Measurements from ENCODE around the gene CHRNA4.
A peak's percentile ranks its signal among the peaks of the same experiment; 100 is the strongest.

Gene CHRNA4

DNA sequence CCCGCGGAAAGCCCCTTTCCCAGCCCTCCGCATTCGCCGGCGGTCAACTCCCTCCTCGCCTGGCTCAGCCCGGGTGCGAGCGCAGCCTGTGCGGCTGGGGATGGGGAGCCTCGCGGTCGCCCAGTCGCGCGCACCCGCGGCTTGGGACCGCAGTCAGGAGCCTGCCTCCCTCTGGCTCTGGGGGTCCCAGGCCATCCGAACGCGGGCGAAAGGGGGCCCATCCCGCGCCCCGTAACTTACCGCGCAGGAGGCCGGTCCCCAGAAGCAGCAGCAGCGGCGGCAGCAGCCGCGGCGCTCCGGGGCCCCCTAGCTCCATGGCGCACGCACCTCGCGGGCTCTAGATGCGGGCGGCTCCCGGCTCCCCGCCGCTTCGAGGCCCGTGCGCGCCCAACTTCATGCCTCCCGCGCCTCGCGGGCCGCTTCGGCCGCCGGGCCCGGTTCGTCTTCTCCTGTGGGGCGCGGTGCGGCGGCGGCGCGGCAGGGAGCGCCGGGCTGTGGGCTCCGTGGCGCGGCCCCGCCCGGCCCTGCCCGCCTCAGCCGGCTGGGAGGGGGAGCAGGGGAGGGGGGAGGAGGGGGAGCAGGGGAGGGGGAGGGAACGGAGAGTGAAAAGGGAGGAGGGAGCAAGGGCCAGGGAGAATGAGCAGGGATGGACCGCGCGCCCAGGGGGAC lies at the start of gene CHRNA4:
Gene CHRNA4 (minus strand): TSS at position 500 of the 669 bp plus-strand sequence. CDS start 184 bp downstream, at position 316.
- Mint-ChIP-seq H3K4me3 (no peak within 1 kb of the TSS), H3K9me3 (no peaks in the 10 kb centered on the region), H3K36me3 (no peaks in the 10 kb centered on the region), H3K27ac (no peak within 1 kb of the TSS), H3K4me1 (peaks cover 7% of the 10 kb centered on the region), H3K27me3 (peaks cover 84% of the 10 kb centered on the region)
- ATAC-seq = no peak

DNA sequence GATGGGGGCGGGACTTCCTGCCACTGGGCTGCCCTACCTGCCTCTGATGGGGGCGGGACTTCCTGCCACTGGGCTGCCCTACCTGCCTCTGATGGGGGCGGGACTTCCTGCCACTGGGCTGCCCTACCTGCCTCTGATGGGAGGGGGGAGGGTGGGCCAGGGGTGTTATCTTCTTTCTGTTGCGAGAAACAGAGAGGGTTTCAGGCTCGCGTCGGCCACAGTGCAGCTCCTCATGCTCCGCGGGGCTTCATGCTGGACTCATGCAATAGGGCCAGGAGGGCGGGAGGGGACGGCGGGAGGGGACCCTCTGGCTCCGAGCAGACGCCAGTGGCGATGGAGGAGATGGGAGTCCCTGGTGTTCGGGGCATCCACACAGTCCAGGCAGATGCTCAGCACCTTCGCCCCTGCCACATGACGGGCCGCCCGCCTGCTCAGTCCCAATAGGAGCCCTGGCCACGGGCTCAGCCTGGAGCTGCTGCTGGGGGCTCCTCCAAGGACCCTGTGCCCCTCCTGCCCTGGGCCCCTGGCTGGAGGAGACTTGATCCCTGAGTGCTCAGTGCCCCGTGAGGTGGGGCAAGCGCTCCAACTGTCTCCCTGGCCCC lies 48.8 kb upstream of the CHRNA4 start:
- Mint-ChIP-seq H3K27ac (no peak overlapping the region), H3K27me3 (peaks cover 24% of the 10 kb centered on the region), H3K4me3 (no peak overlapping the region), H3K36me3 (no peaks in the 10 kb centered on the region), H3K9me3 (peaks cover 4% of the 10 kb centered on the region), H3K4me1 (no peaks in the 10 kb centered on the region)
- ATAC-seq = no peak

GRCh38 chr20:63409066-63409833 lies 48.1 kb upstream of the CHRNA4 start:
- Mint-ChIP-seq H3K4me3 (no peak overlapping the region), H3K9me3 (peaks cover 4% of the 10 kb centered on the region), H3K27me3 (peaks cover 24% of the 10 kb centered on the region), H3K4me1 (peaks cover under 1% of the 10 kb centered on the region), H3K27ac (no peak overlapping the region), H3K36me3 (no peaks in the 10 kb centered on the region)
- ATAC-seq = no peak

DNA sequence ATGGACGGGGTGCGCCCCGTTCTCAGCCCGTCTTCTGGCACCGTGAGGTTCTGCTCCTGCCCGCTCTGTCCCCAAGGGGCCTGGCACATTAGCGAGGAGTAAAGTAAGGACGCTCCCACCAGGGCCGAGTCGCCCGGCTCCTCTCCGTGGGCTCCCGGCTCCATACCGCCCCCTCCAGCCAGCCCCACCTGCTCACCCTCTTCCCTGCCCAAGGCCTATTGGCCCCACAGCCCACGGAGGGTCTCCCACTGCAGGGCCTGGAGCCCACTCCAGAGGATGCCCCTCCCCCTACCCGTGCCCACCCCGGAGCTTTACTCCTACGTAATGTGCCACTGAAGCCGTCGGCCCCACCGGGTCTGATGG lies 47.5 kb upstream of the CHRNA4 start:
- H3K9me3 Mint-ChIP-seq = peaks cover 4% of the 10 kb centered on the region
- peaks cover 24% of the 10 kb centered on the region for H3K27me3 Mint-ChIP-seq
- H3K4me3 Mint-ChIP-seq = no peak overlapping the region
- ATAC-seq = no peak
- peaks cover 6% of the 10 kb centered on the region for H3K4me1 Mint-ChIP-seq
- H3K27ac Mint-ChIP-seq = no peak overlapping the region
- no peaks in the 10 kb centered on the region for H3K36me3 Mint-ChIP-seq

GRCh38 chr20:63407928-63408683 lies 47.0 kb upstream of the CHRNA4 start:
- H3K36me3 Mint-ChIP-seq = no peaks in the 10 kb centered on the region
- H3K9me3 Mint-ChIP-seq = peaks cover 4% of the 10 kb centered on the region
- H3K4me3 Mint-ChIP-seq = no peak overlapping the region
- peaks cover 24% of the 10 kb centered on the region for H3K27me3 Mint-ChIP-seq
- H3K27ac Mint-ChIP-seq = no peak overlapping the region
- H3K4me1 Mint-ChIP-seq = peaks cover 6% of the 10 kb centered on the region
- ATAC-seq = peak; percentile 11

GRCh38 chr20:63406617-63407245 lies 45.6 kb upstream of the CHRNA4 start:
- H3K36me3 Mint-ChIP-seq = no peaks in the 10 kb centered on the region
- H3K27me3 Mint-ChIP-seq = peaks cover 11% of the 10 kb centered on the region
- peak; percentile 3 for ATAC-seq
- H3K9me3 Mint-ChIP-seq = peaks cover 4% of the 10 kb centered on the region
- H3K4me1 Mint-ChIP-seq = peaks cover 6% of the 10 kb centered on the region
- no peak overlapping the region for H3K4me3 Mint-ChIP-seq
- no peak overlapping the region for H3K27ac Mint-ChIP-seq

GRCh38 chr20:63406011-63406410 lies 44.9 kb upstream of the CHRNA4 start:
- H3K27ac Mint-ChIP-seq = no peak overlapping the region

DNA sequence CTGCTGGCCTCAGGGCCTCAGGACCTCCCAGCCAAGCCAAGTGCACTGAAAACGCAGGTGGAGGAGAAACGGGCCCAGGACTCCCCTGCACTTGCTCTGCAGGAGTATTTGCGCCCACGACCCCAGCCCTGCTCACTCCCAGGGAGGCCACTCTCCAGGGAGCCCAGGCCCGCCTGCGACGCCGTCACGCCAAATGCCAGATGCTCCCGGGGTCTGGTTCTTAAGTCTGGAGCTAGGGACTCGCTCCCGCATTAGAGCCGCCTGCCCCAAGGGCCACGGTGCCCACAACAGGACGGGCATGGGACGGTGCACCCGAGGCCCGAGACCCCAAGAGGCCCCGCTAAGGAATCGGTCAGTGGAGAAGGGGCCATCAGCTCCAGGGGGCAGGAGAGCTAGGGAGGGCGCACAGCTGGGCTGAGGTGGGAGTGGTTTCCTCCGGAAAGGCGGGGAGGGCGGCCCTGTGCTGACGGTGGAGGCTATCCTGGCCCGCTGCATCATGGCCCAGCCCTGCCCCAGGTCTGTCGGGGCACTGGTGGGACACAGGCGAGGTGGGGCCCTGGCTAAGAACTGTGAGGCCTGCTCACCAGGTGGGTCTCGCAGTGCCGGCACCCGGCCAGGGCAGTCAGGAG lies 44.1 kb upstream of the CHRNA4 start:
- Mint-ChIP-seq H3K9me3 (peaks cover 4% of the 10 kb centered on the region), H3K4me1 (peaks cover 6% of the 10 kb centered on the region), H3K27ac (no peak overlapping the region), H3K27me3 (peaks cover 8% of the 10 kb centered on the region), H3K36me3 (no peaks in the 10 kb centered on the region), H3K4me3 (no peak overlapping the region)
- ATAC-seq = no peak

More at GRCh38 chr20:63406011-63406410, 44.9 kb upstream of the CHRNA4 start:
- peaks cover 9% of the 10 kb centered on the region for H3K27me3 Mint-ChIP-seq
- no peak overlapping the region for H3K4me3 Mint-ChIP-seq
- H3K4me1 Mint-ChIP-seq = peaks cover 6% of the 10 kb centered on the region
- peaks cover 4% of the 10 kb centered on the region for H3K9me3 Mint-ChIP-seq
- no peak for ATAC-seq
- H3K36me3 Mint-ChIP-seq = no peaks in the 10 kb centered on the region

DNA sequence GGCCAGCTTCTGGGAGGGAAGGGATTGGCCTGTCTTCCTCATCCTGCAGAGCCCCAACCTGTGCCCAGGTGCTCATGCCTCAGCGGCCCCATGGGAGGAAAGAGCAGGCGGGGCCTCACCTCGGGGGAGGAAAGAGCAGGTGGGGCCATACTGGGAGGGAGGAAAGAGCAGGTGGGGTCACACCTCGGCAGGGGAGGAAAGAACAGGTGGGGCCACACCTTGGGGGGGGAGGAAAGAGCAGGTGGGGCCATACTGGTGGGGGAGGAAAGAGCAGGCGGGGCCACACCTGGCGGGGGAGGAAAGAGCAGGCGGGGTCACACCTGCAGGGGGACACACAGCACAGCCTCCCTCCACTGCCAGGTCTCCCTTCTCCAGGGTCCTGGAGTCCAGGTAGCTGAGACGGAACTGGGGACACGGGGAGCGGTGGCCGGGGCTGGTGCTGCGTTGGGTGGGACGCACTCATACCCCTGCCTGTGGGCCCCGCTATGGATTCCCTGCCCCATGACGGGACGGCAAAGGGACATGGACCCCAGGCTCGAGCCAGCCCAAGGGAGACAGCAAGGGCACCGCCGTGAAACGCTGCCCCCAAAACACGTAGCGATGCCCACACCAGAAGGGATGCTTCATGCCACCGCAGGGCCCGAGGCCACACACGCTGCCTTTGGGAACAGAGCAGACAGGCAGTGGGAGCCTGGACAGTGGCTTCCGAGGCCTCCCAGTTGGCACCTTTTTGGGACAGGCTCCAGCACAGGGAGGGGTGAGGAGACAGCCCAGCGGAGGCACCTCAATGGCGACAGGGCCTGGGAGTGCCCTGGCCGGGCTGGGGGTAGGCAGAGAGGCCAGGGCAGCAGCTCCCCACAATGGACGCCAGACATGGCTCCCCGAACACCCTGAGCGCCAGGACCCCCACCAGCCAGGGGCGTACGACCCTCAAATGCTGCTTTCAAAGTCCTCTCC lies 43.3 kb upstream of the CHRNA4 start:
- Mint-ChIP-seq H3K9me3 (peaks cover 4% of the 10 kb centered on the region), H3K4me3 (no peak overlapping the region), H3K27ac (no peak overlapping the region), H3K27me3 (peaks cover 8% of the 10 kb centered on the region), H3K4me1 (peaks cover 6% of the 10 kb centered on the region), H3K36me3 (no peaks in the 10 kb centered on the region)
- ATAC-seq = no peak

- Mint-ChIP-seq H3K9me3 (no peaks in the 10 kb centered on the region), H3K36me3 (no peaks in the 10 kb centered on the region), H3K27me3 (peaks cover 8% of the 10 kb centered on the region), H3K4me1 (peaks cover 6% of the 10 kb centered on the region), H3K27ac (no peak overlapping the region), H3K4me3 (no peak overlapping the region)
- ATAC-seq = no peak
These were observed 42.4 kb upstream of the CHRNA4 start for GRCh38 chr20:63403403-63404105.

- H3K27ac Mint-ChIP-seq = no peak overlapping the region
- H3K4me1 Mint-ChIP-seq = peaks cover 6% of the 10 kb centered on the region
- ATAC-seq = no peak
- no peaks in the 10 kb centered on the region for H3K9me3 Mint-ChIP-seq
- H3K36me3 Mint-ChIP-seq = no peaks in the 10 kb centered on the region
- no peak overlapping the region for H3K4me3 Mint-ChIP-seq
- H3K27me3 Mint-ChIP-seq = peaks cover 12% of the 10 kb centered on the region
These were observed 41.7 kb upstream of the CHRNA4 start for GRCh38 chr20:63402860-63403220.

GRCh38 chr20:63402181-63402859 lies 41.2 kb upstream of the CHRNA4 start:
- no peaks in the 10 kb centered on the region for H3K36me3 Mint-ChIP-seq
- H3K27ac Mint-ChIP-seq = no peak overlapping the region
- no peak for ATAC-seq
- peaks cover 6% of the 10 kb centered on the region for H3K4me1 Mint-ChIP-seq
- H3K27me3 Mint-ChIP-seq = peaks cover 17% of the 10 kb centered on the region
- H3K9me3 Mint-ChIP-seq = no peaks in the 10 kb centered on the region
- H3K4me3 Mint-ChIP-seq = no peak overlapping the region
